ENCODE data around the gene NHLH2.

Gene NHLH2

GRCh38 chr1:115839679-115840237, 1.2 kb downstream of the NHLH2 start:
- DNase-seq (ENCODE audit: low read depth): no peak
- TF ChIP-seq, protein P1, sequence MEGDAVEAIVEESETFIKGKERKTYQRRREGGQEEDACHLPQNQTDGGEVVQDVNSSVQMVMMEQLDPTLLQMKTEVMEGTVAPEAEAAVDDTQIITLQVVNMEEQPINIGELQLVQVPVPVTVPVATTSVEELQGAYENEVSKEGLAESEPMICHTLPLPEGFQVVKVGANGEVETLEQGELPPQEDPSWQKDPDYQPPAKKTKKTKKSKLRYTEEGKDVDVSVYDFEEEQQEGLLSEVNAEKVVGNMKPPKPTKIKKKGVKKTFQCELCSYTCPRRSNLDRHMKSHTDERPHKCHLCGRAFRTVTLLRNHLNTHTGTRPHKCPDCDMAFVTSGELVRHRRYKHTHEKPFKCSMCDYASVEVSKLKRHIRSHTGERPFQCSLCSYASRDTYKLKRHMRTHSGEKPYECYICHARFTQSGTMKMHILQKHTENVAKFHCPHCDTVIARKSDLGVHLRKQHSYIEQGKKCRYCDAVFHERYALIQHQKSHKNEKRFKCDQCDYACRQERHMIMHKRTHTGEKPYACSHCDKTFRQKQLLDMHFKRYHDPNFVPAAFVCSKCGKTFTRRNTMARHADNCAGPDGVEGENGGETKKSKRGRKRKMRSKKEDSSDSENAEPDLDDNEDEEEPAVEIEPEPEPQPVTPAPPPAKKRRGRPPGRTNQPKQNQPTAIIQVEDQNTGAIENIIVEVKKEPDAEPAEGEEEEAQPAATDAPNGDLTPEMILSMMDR (IDR thresholded peaks at IDR 0.05; ENCODE audit: control insufficient read depth, insufficient read depth, low read depth, low read length, missing control alignments): no peak
- H3K4me3 ChIP-seq (ENCODE audit: control insufficient read depth, low read depth, low read length): no peak overlapping the region

- DNase-seq (ENCODE audit: low read depth): no peak
- peak overlapping the region; percentile 10 for H3K4me3 ChIP-seq (ENCODE audit: control insufficient read depth, low read depth, low read length)
- TF ChIP-seq, protein P1 (IDR thresholded peaks at IDR 0.05; ENCODE audit: control insufficient read depth, insufficient read depth, low read depth, low read length, missing control alignments): no peak
Measured at GRCh38 chr1:115839029-115839678, 1.8 kb downstream of the NHLH2 start.

- TF ChIP-seq, protein P1 (IDR thresholded peaks at IDR 0.05; ENCODE audit: control insufficient read depth, insufficient read depth, low read depth, low read length, missing control alignments): no peak
- no peak for DNase-seq (ENCODE audit: low read depth)
- H3K4me3 ChIP-seq (ENCODE audit: control insufficient read depth, low read depth, low read length): no peak overlapping the region; the same call in 1 of the 2 replicates
Measured at GRCh38 chr1:115838431-115839028, 2.4 kb downstream of the NHLH2 start.

DNA sequence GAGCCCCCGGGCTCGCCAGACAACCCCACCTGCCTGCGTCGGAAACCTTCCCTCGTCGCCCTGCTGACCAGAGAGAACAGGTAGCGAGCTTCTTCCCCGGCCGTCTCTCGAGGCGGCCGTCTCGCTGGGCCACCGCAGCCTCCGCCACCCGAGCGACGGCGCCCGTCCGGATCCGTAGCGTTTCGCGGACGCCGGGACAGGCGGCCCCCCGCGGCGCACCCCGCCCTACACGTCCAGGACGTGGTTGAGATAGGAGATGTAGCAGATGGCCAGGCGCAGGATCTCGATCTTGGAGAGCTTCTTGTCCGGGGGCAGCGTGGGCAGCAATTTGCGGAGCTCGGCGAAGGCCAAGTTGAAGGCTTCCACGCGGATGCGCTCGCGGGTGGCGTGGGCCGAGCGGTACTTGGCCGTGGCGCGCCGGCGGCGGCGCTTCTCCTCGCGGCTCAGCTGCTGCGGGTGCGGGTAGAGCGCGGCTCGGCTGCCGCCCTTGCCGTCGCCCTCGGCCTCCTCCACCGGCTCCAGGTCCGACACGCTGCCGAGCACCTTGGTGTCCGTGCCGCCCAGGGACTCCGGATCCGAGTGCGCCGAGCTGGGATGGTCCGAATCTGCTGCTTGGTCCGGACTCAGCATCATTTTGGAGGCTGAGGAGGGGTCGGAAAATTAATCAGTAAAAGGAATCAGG, 3.0 kb downstream of the NHLH2 start:
- DNase-seq (ENCODE audit: low read depth): no peak

DNA sequence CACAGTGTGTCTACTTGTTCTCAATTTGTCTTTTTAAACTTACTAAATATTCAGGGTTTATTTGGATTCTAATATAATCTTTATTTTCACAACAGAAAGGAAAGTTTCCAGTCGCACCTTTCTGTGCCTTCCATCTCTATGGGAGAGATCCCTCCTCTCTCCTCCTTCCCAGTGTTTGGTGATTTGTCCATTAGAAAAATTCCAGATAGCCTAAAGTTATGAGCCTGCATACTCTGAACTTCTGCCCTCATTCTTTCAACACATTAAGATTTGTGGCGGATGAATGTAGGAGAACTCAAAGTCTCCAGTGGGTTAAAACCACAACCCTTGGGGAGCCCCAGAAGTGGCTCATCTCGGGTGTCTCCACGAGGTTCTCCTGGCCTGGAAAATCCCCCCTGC, 3.6 kb downstream of the NHLH2 start:
- TF ChIP-seq, protein P1 (IDR thresholded peaks at IDR 0.05; ENCODE audit: control insufficient read depth, insufficient read depth, low read depth, low read length, missing control alignments): no peak
- DNase-seq (ENCODE audit: low read depth): no peak
- no peak overlapping the region for H3K4me3 ChIP-seq (ENCODE audit: control insufficient read depth, low read depth, low read length)

More for the DNA sequence above, 3.0 kb downstream of the NHLH2 start:
- TF ChIP-seq, protein P1 (IDR thresholded peaks at IDR 0.05; ENCODE audit: control insufficient read depth, insufficient read depth, low read depth, low read length, missing control alignments): no peak
- no peak overlapping the region for H3K4me3 ChIP-seq (ENCODE audit: control insufficient read depth, low read depth, low read length)

DNA sequence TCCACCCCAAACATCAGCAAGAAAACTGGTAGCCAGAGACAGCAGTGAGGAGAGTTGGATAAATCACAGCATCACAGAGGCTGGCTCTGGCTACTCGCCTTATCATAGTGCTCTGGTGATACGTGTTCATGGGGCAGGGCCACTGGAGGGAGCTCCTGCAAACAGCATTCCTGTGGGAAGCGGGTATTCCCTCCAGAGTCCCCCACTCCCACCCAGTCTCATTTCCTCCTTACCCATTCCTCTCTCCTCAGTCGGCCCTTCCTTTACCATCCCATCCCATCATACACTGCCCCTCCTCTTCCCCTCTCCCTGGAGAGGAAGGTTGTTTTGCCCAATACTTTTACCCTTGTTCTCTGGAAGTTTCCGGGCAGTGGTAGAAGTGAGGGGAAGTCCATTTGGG, 7.1 kb downstream of the NHLH2 start:
- DNase-seq (ENCODE audit: low read depth): no peak
- TF ChIP-seq, protein P1 (IDR thresholded peaks at IDR 0.05; ENCODE audit: control insufficient read depth, insufficient read depth, low read depth, low read length, missing control alignments): no peak
- H3K4me3 ChIP-seq (ENCODE audit: control insufficient read depth, low read depth, low read length): no peak overlapping the region

All from AG09309 (cell line).